Esophagus squamous epithelium (tissue), 4 donors: ENCODE measurements around the gene INHA.

Experiments used
- POLR2A ChIP-seq, 4 donors: fragments of 450-650 bp; IDR thresholded peaks; one replicate each; pipeline ENCODE4 v1.6.1; 2017; ENCODE audit warnings: antibody characterized with exemption in 4 of 4, mild to moderate bottlenecking in 4 of 4, moderate library complexity in 3 of 4
- TF ChIP-seq, protein P1 (sequence below), 6 experiments: fragments of 450-650 bp in 4 of 6; fragments of 200-600 bp in 2 of 6; sonication (generic) in 2 of 6; IDR thresholded peaks; one replicate each; pipeline ENCODE4 v1.5.1; 2016 to 2019; ENCODE audit warnings: antibody characterized with exemption in 6 of 6, mild to moderate bottlenecking in 4 of 6, moderate library complexity in 4 of 6

- TF ChIP-seq, protein P1, sequence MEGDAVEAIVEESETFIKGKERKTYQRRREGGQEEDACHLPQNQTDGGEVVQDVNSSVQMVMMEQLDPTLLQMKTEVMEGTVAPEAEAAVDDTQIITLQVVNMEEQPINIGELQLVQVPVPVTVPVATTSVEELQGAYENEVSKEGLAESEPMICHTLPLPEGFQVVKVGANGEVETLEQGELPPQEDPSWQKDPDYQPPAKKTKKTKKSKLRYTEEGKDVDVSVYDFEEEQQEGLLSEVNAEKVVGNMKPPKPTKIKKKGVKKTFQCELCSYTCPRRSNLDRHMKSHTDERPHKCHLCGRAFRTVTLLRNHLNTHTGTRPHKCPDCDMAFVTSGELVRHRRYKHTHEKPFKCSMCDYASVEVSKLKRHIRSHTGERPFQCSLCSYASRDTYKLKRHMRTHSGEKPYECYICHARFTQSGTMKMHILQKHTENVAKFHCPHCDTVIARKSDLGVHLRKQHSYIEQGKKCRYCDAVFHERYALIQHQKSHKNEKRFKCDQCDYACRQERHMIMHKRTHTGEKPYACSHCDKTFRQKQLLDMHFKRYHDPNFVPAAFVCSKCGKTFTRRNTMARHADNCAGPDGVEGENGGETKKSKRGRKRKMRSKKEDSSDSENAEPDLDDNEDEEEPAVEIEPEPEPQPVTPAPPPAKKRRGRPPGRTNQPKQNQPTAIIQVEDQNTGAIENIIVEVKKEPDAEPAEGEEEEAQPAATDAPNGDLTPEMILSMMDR (IDR thresholded peaks at IDR 0.05) = no peak
- TF ChIP-seq POLR2A (IDR thresholded peaks at IDR 0.05) = no peak
Measured at GRCh38 chr2:219545295-219545942, 26.7 kb upstream of the INHA start.
